GM18861 (cell line): ENCODE data around the gene MGAT3.

Source experiments
- ATAC-seq: cut with Tn5 transposase; IDR thresholded peaks from one replicate; pipeline ENCODE4 v1.9.1; 2021; ENCODE audit not compliant: unreplicated experiment

MGAT3 gene

DNA sequence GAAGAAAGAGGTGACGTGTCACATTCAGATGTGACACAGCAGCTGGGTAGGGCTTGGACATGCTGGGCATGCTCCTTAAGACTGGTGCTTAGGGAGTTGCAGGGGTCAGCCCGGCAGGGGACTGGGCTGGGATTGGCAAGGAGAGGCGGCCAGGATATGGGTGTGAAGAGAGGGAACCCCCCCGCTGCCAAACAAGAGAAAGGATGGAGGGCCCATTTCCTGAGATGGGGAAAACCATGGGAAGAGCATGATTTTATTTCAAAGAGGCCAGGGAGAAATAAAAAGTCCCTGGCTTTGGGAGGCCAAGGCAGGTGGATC, 68.8 kb downstream of the MGAT3 start:
- no peak for ATAC-seq

DNA sequence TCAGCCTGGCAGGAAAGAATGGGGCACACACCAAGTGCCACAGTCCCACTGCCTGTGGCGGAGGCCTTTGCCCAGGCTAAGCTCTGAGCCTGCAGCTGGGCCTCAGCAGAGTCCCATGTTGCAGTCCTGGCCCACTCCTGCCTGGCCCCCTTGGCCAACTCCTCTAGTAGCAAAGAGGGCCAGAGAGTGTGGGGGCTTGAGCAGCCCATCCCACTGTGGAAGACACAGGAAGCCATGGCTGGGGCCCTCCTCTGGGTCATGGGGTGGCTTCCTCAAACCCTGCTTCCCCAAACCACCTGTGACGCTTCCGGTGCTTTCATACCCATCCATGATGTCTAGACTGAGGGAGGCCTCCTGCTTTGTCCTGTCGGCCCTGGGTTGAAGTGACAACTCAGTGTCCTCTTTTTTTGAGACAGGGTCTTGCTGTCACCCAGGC, 69.9 kb downstream of the MGAT3 start:
- ATAC-seq = no peak

DNA sequence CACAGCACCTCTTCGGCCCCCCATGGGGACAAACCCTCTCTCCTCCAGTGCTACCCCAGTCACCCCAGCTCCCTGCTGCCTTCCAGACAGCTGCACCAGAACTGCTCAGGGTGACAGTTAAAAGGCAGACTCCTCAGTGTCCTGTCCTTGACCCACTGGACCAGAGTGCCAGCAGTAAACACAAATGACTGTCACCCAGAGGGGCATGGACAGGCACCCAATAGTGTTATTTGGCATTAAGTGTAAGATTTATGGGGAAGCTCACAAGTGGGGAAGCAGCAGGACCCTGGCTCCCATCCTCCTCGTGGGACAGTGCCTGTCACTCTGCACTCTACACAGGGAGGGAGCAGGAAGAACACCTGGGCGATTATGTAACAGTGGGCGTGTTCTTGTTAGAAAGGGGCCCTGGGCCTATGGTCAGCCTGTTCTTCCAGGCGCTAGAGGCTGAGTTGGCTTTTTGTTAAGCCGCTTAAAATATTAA, 70.7 kb downstream of the MGAT3 start:
- no peak for ATAC-seq

DNA sequence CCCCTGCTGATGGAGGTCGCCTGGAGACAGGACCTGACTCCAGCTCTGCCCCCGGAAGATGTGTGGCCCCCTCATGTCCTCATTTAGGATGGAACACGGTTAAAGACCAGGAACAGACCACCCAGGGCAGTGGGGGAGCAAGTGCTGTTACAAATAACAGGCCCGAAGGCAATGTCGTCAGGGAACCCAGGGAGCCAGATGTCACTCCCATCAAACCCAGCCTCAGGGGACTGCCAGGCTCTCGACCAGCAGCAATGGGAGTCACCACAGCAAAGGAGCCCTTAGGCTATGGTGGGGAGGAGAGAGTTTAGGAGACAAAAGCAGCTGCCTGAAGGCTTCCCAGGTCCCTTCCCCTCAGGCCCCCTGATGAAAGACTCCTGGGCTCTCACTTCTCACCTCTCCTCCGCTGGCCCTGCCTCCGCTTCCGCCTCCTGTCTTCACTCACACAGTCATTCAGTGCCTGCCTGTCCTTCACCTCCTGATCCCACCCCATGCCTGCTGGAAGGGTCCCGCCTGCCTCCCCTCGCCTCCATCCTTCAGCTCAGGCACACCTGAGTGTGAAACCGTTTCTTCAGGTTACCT, 71.4 kb downstream of the MGAT3 start:
- no peak for ATAC-seq

DNA sequence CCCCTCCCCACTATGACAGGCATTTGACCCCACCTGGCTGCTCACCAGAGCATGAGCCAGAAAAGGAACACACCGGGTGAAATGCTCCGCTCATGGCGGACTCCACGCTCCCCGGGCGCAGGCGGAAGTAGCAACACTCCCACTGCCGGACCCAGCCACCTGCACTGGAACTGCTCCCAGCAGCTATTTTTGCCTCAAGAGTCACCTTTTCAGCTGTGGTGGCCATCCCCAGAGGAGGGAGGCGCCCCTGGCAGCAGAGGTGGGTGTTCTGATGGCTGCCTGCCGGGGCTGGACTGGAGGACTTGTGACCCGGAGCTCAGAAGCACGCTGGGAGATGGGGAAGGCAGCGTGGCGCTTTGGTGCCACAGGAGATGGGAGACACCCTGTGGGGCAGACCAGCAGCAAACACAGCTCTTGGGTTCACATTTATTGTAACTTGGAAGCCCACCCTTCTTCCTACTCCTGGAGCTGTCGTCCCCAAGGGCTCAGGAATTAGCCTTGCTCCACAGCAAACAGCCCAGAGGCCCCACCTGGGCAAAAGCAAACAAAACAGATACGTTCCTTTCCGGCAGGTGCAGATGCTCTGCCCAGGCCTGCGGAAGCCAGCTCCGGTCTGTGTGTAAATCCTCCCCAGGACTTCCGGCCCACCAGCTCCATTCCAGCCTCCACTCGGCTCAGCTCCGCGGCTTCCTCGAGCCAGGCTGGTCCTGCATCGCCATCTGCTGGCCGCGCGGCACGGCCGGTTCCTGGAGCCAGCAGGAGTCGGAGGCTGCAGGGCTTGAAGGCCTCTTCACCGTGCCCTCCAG, 72.1 kb downstream of the MGAT3 start:
- no peak for ATAC-seq

DNA sequence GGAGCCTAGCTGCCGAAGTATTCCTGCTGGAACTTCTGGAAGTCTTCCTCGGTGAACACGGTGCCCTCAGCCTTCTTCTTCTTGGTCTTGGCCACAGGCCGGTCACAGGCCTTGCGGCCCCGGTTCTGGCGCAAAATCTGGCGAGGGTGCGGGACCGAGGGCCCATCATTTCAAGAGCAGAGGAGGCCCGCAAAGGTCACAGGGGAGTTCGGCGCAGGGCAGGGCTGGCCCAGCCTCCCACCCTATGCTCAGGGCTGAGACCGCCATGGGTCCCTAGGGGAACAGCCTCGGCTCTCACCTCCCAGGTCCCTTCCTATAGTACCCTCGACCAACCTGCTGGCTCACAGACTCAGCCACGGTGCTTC, 72.7 kb downstream of the MGAT3 start:
- ATAC-seq = no peak

DNA sequence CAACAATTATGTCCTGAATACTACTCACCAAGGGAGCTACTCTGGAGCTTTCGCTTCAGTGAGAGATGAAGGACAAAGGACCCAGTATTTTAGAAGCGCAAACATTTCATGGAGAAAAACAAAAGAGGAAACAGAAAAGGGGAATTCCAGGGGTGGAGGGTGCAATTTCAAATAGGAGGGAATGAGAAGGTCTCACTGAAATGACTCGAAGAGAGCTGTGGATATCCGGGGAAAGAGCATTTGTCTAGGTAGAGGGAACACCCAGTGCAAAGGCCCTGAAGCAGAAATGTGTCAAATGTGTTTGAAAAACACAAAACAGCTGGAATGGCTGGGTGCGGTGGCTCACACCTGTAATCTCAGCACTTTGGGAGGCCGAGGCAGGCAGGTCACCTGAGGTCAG, 73.3 kb downstream of the MGAT3 start:
- ATAC-seq = no peak

DNA sequence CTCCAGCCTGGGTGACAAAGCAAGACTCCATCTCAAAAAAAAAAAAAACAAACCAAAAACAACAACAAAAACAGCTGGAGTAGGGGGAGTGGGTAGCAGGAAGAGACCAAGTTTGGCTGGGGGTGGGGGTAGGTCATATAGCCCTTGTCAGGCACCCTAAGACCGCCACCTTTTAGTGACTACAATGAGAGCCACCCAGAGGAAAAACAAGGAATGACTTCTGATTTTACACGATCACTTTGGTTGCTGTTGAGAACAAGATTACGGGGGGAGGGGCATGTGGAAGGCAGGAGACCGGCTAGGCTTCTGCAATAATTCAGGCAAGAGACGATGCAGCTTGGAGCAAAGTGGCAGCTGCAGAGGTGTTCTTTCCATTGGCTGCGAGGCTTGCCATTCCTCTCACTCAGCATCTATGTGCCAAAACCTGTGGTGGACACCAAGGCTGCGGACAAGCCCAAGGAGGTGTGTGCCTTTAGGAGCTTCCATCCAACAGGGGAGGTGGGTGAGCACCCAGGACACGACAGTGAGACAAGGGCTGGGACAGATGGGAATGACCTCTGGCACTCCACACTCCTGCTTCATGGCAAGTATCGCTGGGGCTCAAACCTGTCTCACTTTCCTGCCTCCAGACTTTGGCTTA, 74.0 kb downstream of the MGAT3 start:
- ATAC-seq = no peak

DNA sequence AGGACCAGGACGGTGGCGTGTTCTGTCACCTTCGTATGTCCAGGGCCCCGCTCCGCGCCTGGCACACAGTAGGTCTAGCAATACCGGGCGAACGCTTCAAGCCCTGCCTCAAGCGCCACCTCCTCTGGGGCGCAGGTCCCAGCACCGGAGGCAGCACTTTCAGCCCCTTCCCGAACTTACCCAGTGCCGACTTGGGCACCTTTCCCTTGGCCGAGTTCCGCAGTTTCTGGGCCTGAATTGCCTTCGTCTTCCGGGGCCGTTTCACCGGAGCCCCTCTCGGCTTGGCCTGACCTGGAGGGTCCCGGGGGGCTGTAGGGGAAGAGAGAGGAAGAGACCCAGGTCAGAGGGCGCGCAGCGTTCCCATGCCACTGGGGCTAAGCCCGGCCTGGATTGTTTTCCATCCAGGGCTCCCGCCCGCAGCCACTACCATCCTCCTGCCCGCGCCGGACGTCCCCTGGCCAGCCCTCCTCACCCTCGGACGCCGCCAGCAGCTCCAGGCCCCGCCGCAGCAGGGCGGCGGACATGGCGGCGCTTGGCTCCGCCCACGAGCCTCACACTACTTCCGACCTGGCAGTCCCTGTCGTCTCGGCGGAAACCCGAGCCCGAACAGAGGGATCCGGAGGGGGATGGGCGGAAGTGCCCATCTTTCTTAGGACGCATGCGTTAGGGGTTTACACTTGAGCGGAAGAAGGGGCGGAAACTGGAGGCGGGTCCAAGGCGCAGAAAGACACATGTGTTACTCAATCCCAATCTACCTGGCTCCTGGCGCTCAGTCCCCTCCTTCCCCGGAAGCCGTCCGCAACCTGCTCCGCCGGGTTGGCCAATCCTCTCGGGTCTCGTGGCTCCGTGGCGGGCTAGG, 75.6 kb downstream of the MGAT3 start, which contains the start of gene RPS19BP1:
TSS of gene RPS19BP1 (minus strand) at position 534 of the 859 bp plus-strand sequence. CDS start at position 524, 10 bp downstream.
- peak; percentile 69 for ATAC-seq

DNA sequence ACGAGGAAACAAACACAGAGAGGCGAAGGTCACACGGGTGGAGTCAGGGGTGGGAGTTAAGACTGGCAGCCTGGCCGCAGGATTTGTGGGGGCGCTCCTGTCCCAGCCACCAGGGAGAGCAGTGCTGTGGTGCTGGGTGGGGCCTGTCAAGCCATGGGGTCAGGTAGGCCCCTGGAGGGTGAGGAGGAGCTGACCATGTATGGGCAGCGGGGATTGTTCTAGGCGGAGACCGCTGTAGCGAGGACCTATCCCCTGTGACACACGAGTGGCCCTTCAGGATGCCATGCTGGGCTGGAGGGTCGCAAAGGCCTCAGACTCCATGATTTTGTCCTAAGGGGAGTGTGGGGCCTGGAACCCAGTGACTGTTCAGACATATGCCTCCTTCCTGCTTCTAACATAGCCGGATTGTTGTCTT, 77.3 kb downstream of the MGAT3 start:
- no peak for ATAC-seq

DNA sequence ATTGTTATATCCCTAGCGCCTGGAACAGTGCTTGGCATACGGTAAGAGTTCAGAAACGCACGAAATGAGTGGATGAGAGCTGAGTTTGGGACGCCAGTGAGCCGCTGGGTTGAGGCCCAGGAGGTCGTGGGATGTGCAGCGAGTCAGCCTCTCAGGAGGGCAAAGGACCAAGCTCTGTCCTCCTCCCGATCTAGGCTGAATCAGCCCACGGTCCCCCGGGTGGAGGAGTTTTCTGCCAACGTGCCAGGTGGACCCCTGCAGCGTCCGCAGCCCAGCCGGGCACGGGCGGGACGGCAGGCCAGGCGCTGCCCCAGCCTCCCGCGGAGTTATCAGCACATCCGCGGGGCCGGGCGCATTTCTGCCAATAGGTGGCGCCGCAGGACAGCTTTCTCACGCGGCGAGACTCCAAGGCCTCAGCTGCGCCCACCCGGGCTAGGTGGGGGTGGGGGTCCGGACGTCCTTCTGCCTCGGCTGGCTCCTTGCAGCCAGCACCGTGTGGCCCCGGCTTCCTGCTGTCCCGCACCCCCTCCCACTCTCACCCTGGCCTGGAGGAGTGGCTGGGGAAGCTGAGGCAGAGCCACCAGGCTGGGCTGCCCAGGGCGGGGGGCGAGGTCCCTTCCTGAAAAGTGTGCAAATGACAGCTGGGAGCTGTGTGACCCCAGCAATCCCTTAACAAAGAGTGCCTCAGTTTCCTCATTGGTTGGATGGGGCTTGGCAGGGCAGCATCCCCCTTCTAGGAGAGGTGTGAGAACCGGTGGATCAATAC, 78.0 kb downstream of the MGAT3 start:
- ATAC-seq = no peak

DNA sequence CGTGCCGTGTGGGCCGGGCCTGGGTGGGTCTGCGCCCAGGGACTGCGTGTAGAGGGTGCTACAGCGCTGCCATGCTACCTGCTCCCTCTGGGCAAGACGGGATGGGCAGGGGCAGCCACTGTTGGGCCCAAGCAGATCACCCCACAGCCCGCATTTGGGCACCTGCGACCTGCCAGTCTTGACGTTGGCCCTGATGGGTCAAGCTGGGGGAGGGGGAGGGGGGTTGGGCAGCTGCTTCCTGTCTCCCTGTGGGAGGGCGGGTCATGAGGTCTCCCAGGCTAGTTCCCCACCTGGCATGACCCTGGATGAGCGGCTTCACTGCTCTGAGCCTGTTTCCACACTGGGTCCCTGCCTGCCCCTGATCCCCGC, 78.5 kb downstream of the MGAT3 start:
- no peak for ATAC-seq

DNA sequence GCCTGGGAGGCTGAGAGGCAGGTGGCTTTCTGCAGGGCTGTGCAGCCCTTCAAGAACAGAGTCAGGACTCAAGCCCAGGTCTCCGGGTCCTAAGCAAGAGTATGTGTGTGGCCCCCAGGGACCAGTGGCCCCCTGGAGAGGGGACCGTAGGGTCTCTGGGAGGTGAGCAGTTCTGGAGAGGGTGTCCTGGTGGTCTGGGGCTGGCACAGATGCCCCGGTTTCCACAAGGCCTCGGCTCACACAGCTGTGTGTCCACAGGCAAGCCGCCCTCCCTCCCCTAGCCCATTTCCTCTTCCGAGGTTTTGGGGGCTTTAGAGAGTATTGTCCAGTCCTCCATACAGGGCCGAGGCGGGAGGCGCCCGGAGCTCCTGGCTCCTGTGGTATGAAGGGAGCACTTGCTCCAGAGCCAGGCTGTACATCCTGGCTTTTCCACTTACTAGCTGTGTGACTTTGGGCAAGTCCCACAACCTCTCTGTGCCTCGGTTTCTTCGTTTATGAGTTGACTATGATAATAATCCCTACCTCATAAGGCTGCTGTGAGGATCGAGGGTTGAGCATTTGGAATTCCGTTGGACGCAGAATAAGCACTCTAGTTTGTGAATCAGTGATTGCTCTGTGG, 79.1 kb downstream of the MGAT3 start:
- ATAC-seq = no peak

DNA sequence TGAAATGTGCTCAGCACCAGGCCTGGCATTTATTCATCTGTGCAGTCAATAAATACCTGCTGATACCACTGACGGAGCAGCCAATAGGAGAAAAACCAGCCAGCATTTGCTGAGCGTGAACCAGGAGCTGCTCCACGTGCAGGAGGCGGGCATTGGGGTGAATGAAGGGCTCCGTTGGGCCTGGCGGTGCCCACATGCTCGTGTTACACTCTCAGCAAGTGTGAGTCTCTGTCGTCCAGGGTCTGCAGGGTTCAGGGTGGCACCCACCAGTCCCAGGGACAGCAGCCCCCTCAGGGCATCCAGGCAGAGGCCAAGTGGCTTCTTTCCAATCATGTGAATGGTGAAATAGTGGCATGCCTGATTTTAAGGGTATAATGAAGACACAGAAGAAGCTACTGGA, 79.9 kb downstream of the MGAT3 start:
- ATAC-seq = no peak

DNA sequence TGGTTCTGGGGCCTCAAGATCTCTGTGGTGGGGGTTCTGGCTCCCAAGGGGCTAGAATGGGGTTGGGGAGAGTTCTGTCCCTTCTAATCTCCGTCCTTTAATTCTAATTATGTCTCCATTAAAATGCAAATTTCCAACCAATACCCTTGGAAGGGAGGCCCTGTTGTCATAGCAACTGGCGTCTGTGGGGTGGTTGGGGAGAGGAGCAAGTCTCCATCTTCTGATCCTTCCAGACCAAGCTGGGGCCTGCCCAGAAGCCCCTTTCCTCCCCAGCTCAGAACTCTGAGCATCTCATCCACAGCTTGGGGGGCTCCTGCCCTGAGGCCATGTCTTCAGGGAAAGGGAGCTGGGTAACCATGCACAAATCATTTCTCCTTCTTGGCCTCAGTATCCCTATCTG, 81.2 kb downstream of the MGAT3 start:
- no peak for ATAC-seq
